Tibial nerve (tissue), 4 donors: ENCODE data around the gene BTBD9.

Experiments
- CTCF ChIP-seq, 5 experiments: fragments of 200-600 bp in 3 of 5; fragments of 450-650 bp in 2 of 5; sonication (generic) in 3 of 5; IDR thresholded peaks; one replicate each; pipeline ENCODE4 v1.5.1; 2016 to 2019; ENCODE audit warnings: antibody characterized with exemption in 5 of 5, mild to moderate bottlenecking in 3 of 5, moderate library complexity in 2 of 5
- EP300 ChIP-seq, 2 donors: sonication (generic); formaldehyde crosslinking; IDR thresholded peaks; one replicate each; pipeline ENCODE4 v1.6.1; 2017; ENCODE audit warnings: antibody characterized with exemption in 2 of 2, mild to moderate bottlenecking in 1 of 2
- POLR2A ChIP-seq, 2 donors: fragments of 450-650 bp; IDR thresholded peaks; one replicate each; pipeline ENCODE4 v1.6.1; 2017; ENCODE audit warnings: antibody characterized with exemption in 2 of 2, mild to moderate bottlenecking in 2 of 2, moderate library complexity in 2 of 2

- TF ChIP-seq CTCF (IDR thresholded peaks at IDR 0.05) (no peak), POLR2A (IDR thresholded peaks at IDR 0.05) (no peak), EP300 (IDR thresholded peaks at IDR 0.05) (no peak)
These were observed 520.2 kb downstream of the BTBD9 start for GRCh38 chr6:38119516-38119915.
